K562 (cell line): ENCODE data around the gene TXNDC8. TPM values are rescaled to one million over a fixed set of nuclear protein-coding genes. Genes with fewer than 3 reads are reported as not detected.

Experiments used
- BACH1 ChIP-seq: fragments of 200-800 bp; sonication (Bioruptor generic); IDR thresholded peaks from 2 replicates; pipeline ENCODE4 v1.6.1; 2016; ENCODE audit warnings: missing genetic modification characterization, missing compliant biosample characterization
- CHD2 ChIP-seq: IDR thresholded peaks from 2 replicates; pipeline ENCODE4 v1.6.1; 2011; ENCODE audit warnings: low read depth, low read length
- MAZ ChIP-seq, 2 experiments: fragments of 450-650 bp in 1 of 2; sonication (generic) in 1 of 2; formaldehyde crosslinking; IDR thresholded peaks in 1 of 2; conservative IDR thresholded peaks in 1 of 2; 2 replicates each; pipeline versions ENCODE4 v1.4.0 to v1.5.0; 2020; ENCODE audit warnings: mild to moderate bottlenecking in 1 of 2, missing genetic modification reagents in 1 of 2
- MCM2 ChIP-seq: fragments of 450-650 bp; IDR thresholded peaks from 2 replicates; pipeline ENCODE4 v1.6.1; 2017; ENCODE audit warnings: low read depth, mild to moderate bottlenecking
- NKRF ChIP-seq: fragments of 450-650 bp; IDR thresholded peaks from 2 replicates; pipeline ENCODE4 v1.6.1; 2016; ENCODE audit warnings: borderline replicate concordance
- NONO ChIP-seq, 2 experiments: fragments of 200-400 bp in 1 of 2; fragments of 450-650 bp in 1 of 2; formaldehyde crosslinking in 1 of 2; IDR thresholded peaks; 2 replicates each; pipeline ENCODE4 v1.6.1; 2017; ENCODE audit warnings: low read depth in 2 of 2, mild to moderate bottlenecking in 2 of 2, moderate library complexity in 2 of 2, low read length in 1 of 2
- POLR2AphosphoS2 ChIP-seq: IDR thresholded peaks from 2 replicates; pipeline ENCODE4 v1.6.1; 2012; ENCODE audit warnings: low read length, improper control_type of control experiment
- POLR2AphosphoS5 ChIP-seq: IDR thresholded peaks from 2 replicates; pipeline ENCODE4 v1.6.1; 2011; ENCODE audit warnings: mild to moderate bottlenecking, low read depth, low read length, moderate library complexity; ENCODE audit not compliant: control insufficient read depth, insufficient read depth
- SREBF2 ChIP-seq: sonication (generic); formaldehyde crosslinking; IDR thresholded peaks from 2 replicates; pipeline ENCODE4 v1.4.0; 2020; ENCODE audit warnings: mild to moderate bottlenecking, missing genetic modification reagents
- STAT5A ChIP-seq: IDR thresholded peaks from 2 replicates; pipeline ENCODE4 v1.6.1; 2012; ENCODE audit warnings: low read length, inconsistent platforms, borderline replicate concordance
- TARDBP ChIP-seq: fragments of 450-650 bp; IDR thresholded peaks from 2 replicates; pipeline ENCODE4 v1.6.1; 2016
- ZNF282 ChIP-seq: sonication (generic); formaldehyde crosslinking; IDR thresholded peaks from 2 replicates; pipeline ENCODE4 v1.8.1; 2023; ENCODE audit warnings: missing genetic modification reagents
- ZNF551 ChIP-seq: fragments of 250-450 bp; sonication (Bioruptor Pico); IDR thresholded peaks from 2 replicates; pipeline ENCODE4 v1.5.0; 2021; ENCODE audit warnings: mild to moderate bottlenecking, moderate library complexity
- polyA plus RNA-seq, 8 experiments: library from polyadenylated mRNA; depleted of rRNA in 4 of 8; stranded (reverse) in 5 of 8; unstranded in 3 of 8; fragments of >200 nt; fragmentation: Nextera tagmentation in 2 of 8; fragmentation: Illumina TruSeq in 1 of 8; extraction: Ambion mirVana in 2 of 8; extraction: Trizol in 1 of 8; gene quantifications; 2 replicates each; pipeline versions ENCODE4 v1.2.1 to v1.2.3, GENCODE V29; 2011 to 2014; ENCODE audit warnings: inconsistent platforms in 1 of 8, missing spikeins in 1 of 8
- total RNA-seq, 7 experiments: library from RNA; depleted of rRNA in 6 of 7; stranded (reverse); fragments of >200 nt in 6 of 7; fragmentation: Illumina TruSeq in 2 of 7; extraction: Trizol in 2 of 7; gene quantifications; 2 replicates each; pipeline versions ENCODE4 v1.2.1 to v1.2.3, GENCODE V29; 2011 to 2021; ENCODE audit warnings: low replicate concordance in 1 of 7
- TF ChIP-seq, protein P1 (sequence below): fragments of 250-450 bp; sonication (Bioruptor Pico); IDR thresholded peaks from 2 replicates; pipeline ENCODE4 v1.4.0; 2020
- TF ChIP-seq, protein P2 (sequence below): sonication (generic); formaldehyde crosslinking; IDR thresholded peaks from 2 replicates; pipeline ENCODE4 v1.8.0; 2022; ENCODE audit warnings: missing genetic modification reagents, mild to moderate bottlenecking, moderate library complexity, borderline replicate concordance

The TXNDC8 gene
- total and polyA plus RNA-seq, 9 of the 15 experiments (the other 6 are each of a cell fraction or from before 2014, with no cell fraction given): not detected

DNA sequence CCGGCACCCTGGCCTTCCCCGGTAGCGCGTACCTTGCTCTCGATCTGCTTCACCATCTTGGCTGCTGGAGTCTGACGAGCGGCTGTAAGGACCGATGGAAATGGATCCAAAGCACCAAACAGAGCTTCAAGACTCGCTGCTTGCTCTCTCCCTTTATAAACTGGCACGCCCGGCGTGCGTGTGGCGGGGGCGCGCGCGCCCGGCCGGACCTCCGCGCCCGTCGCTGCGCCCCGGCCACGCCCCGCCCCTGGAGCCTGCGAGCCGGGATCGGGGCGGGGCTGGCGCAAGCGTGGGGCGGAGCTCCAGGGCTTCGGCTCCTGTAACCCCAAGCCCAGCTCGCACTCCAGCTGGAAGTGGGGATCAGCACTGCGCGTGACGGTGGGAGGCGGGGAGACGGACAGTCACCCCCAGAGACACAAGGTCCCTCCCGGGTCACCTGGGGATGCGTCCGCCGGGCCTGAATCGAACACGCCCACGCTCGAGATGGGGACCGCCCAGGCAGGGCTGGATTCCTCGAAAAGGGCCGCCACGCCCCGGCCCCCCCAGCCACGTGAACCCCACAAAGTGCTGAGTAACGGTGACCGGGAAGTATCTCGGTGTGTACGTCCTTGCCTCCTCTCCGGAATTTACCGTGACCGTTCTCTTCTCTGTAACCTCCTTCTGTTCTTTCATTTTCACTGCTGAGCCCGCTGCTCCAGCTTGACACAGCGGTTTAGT lies 81.1 kb downstream of the TXNDC8 start, which contains the start of gene TXN (continued):
- TF ChIP-seq MCM2 (no peak), BACH1 (tag) (peak; percentile 98), POLR2AphosphoS5 (peak; percentile 71), TARDBP (no peak), STAT5A (peak; percentile 72), NKRF (peak; percentile 75; the same call in 1 of the 2 replicates), ZNF551 (CRISPR knock-in tag) (no peak), ZNF282 (CRISPR knock-in tag) (no peak), POLR2AphosphoS2 (no peak), SREBF2 (CRISPR knock-in tag) (no peak), MAZ (CRISPR knock-in tag; conservative IDR thresholded peaks at IDR 0.05 in 1 of 2, IDR thresholded peaks at IDR 0.05 in 1 of 2) (peak; percentile 82 to 87), CHD2 (no peak), NONO (IDR thresholded peaks at IDR 0.05; ENCODE audit: low read depth in 2 of 2, low read length in 1 of 2) (peak in 1 of 2 experiments; percentile 54; a peak in 2 of 4 replicates)
- TF ChIP-seq, protein P1, sequence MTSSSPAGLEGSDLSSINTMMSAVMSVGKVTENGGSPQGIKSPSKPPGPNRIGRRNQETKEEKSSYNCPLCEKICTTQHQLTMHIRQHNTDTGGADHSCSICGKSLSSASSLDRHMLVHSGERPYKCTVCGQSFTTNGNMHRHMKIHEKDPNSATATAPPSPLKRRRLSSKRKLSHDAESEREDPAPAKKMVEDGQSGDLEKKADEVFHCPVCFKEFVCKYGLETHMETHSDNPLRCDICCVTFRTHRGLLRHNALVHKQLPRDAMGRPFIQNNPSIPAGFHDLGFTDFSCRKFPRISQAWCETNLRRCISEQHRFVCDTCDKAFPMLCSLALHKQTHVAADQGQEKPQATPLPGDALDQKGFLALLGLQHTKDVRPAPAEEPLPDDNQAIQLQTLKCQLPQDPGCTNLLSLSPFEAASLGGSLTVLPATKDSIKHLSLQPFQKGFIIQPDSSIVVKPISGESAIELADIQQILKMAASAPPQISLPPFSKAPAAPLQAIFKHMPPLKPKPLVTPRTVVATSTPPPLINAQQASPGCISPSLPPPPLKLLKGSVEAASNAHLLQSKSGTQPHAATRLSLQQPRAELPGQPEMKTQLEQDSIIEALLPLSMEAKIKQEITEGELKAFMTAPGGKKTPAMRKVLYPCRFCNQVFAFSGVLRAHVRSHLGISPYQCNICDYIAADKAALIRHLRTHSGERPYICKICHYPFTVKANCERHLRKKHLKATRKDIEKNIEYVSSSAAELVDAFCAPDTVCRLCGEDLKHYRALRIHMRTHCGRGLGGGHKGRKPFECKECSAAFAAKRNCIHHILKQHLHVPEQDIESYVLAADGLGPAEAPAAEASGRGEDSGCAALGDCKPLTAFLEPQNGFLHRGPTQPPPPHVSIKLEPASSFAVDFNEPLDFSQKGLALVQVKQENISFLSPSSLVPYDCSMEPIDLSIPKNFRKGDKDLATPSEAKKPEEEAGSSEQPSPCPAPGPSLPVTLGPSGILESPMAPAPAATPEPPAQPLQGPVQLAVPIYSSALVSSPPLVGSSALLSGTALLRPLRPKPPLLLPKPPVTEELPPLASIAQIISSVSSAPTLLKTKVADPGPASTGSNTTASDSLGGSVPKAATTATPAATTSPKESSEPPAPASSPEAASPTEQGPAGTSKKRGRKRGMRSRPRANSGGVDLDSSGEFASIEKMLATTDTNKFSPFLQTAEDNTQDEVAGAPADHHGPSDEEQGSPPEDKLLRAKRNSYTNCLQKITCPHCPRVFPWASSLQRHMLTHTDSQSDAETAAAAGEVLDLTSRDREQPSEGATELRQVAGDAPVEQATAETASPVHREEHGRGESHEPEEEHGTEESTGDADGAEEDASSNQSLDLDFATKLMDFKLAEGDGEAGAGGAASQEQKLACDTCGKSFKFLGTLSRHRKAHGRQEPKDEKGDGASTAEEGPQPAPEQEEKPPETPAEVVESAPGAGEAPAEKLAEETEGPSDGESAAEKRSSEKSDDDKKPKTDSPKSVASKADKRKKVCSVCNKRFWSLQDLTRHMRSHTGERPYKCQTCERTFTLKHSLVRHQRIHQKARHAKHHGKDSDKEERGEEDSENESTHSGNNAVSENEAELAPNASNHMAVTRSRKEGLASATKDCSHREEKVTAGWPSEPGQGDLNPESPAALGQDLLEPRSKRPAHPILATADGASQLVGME (CRISPR knock-in tag): no peak
- TF ChIP-seq, protein P2, sequence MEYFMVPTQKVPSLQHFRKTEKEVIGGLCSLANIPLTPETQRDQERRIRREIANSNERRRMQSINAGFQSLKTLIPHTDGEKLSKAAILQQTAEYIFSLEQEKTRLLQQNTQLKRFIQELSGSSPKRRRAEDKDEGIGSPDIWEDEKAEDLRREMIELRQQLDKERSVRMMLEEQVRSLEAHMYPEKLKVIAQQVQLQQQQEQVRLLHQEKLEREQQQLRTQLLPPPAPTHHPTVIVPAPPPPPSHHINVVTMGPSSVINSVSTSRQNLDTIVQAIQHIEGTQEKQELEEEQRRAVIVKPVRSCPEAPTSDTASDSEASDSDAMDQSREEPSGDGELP: peak; percentile 98
